HCT116 (cell line): Measurements from ENCODE around the gene LRRIQ1. TPM values are rescaled to one million over a fixed set of nuclear protein-coding genes. Genes with fewer than 3 reads are reported as not detected.

Source experiments
- ATAC-seq: fragments of 200-7000 bp; cut with Tn5 transposase; 2 replicates; pipeline ENCODE4 v1.9.1; 2020; ENCODE audit warnings: mild to moderate bottlenecking, moderate library complexity
- BruUV-seq: library from RNA; stranded (reverse); fragments of 400-500 nt; replicated peaks from 2 replicates; lab custom pipeline; 2021; lab: Mats Ljungman, UMichigan
- CTCF ChIA-PET: fragments of 300-600 bp; sonication (Branson Sonifier 250); formaldehyde crosslinking; loops from one replicate; lab custom pipeline; 2021; ENCODE audit warnings: antibody characterized with exemption; lab: Charles Lee
- POLR2A ChIA-PET: fragments of 300-600, 350-600 bp; sonication (Branson Sonifier 250); formaldehyde crosslinking; loops from one replicate; lab custom pipeline; 2021; ENCODE audit warnings: antibody characterized with exemption; lab: Charles Lee
- RAD21 ChIA-PET, 2 experiments: fragments of 300-600 bp; sonication (Branson Sonifier 250); formaldehyde crosslinking; loops; one replicate each; lab custom pipeline; 2023; ENCODE audit warnings: low total read pairs in 2 of 2; ENCODE audit not compliant: uncharacterized antibody in 2 of 2, unreplicated experiment in 2 of 2, low non-redundant PET in 1 of 2; lab: Charles Lee
- DNase-seq: peaks from one replicate; pipeline ENCODE4 v3.0.0-alpha.2; 2010; ENCODE audit warnings: low read depth, low spot score
- H2AFZ ChIP-seq: fragments of 200-600 bp; shearing (Covaris generic), sonication (generic); 2 replicates; pipeline ENCODE4 v1.6.1; 2017; ENCODE audit warnings: low read depth, mixed run types, mixed read lengths, antibody characterized with exemption, low read length; ENCODE audit not compliant: poor library complexity, severe bottlenecking
- H3K27ac ChIP-seq: 2 replicates; pipeline ENCODE4 v1.5.1; 2012; ENCODE audit warnings: low read depth, low read length
- H3K27me3 ChIP-seq: fragments of 200-600 bp; sonication (generic); 2 replicates; pipeline ENCODE4 v1.6.1; 2016; ENCODE audit warnings: mixed run types, low read length, mixed read lengths; ENCODE audit not compliant: insufficient read depth
- H3K36me3 ChIP-seq, 2 experiments: fragments of 200-500 bp in 1 of 2; fragments of 200-600 bp in 1 of 2; sonication (Bioruptor generic) in 1 of 2; sonication (generic) in 1 of 2; 2 replicates each; pipeline versions ENCODE4 v1.5.1 to v1.6.1; 2014 to 2016; ENCODE audit warnings: low read length in 2 of 2, inconsistent platforms in 1 of 2, mixed read lengths in 1 of 2, mixed run types in 1 of 2; ENCODE audit not compliant: insufficient read depth in 2 of 2, control insufficient read depth in 1 of 2
- H3K4me1 ChIP-seq, 2 experiments: fragments of 200-600 bp in 1 of 2; sonication (generic) in 1 of 2; 2 replicates each; pipeline versions ENCODE4 v1.5.1 to v1.6.1; 2012 to 2017; ENCODE audit warnings: low read length in 2 of 2, inconsistent platforms in 1 of 2, mild to moderate bottlenecking in 1 of 2, mixed read lengths in 1 of 2, mixed run types in 1 of 2, moderate library complexity in 1 of 2; ENCODE audit not compliant: insufficient read depth in 2 of 2, control insufficient read depth in 1 of 2
- H3K4me2 ChIP-seq: fragments of 200-600 bp; sonication (generic); 2 replicates; pipeline ENCODE4 v1.6.1; 2017; ENCODE audit warnings: mixed run types, low read length, mixed read lengths
- H3K4me3 ChIP-seq, 2 experiments: fragments of 200-600 bp in 1 of 2; sonication (generic) in 1 of 2; replicated peaks in 1 of 2; 2 replicates each; pipeline ENCODE4 v1.5.1; 2011 to 2016; ENCODE audit warnings: low read length in 2 of 2, control low read depth in 1 of 2, low read depth in 1 of 2, mild to moderate bottlenecking in 1 of 2, mixed read lengths in 1 of 2, mixed run types in 1 of 2
- H3K79me2 ChIP-seq: fragments of 200-600 bp; sonication (generic); 2 replicates; pipeline ENCODE4 v1.6.1; 2017; ENCODE audit warnings: mild to moderate bottlenecking, mixed run types, low read length, moderate library complexity, mixed read lengths; ENCODE audit not compliant: insufficient read depth
- H3K9ac ChIP-seq: fragments of 200-600 bp; sonication (generic); 2 replicates; pipeline ENCODE4 v1.6.1; 2016; ENCODE audit warnings: low read length, mixed read lengths
- H3K9me2 ChIP-seq: fragments of 200-600 bp; sonication (generic), shearing (Covaris generic); 2 replicates; pipeline ENCODE4 v1.6.1; 2017; ENCODE audit warnings: mixed run types, mild to moderate bottlenecking, moderate library complexity; ENCODE audit not compliant: insufficient read depth
- H3K9me3 ChIP-seq, 2 experiments: fragments of 200-500 bp in 1 of 2; fragments of 200-600 bp in 1 of 2; sonication (Bioruptor generic) in 1 of 2; sonication (generic) in 1 of 2; 2 replicates each; pipeline ENCODE4 v1.6.1; 2014 to 2017; ENCODE audit warnings: low read length in 2 of 2, mixed read lengths in 2 of 2, inconsistent platforms in 1 of 2, low read depth in 1 of 2, mild to moderate bottlenecking in 1 of 2, mixed run types in 1 of 2, moderate library complexity in 1 of 2; ENCODE audit not compliant: control insufficient read depth in 1 of 2, insufficient read depth in 1 of 2
- H4K20me1 ChIP-seq: fragments of 200-600 bp; sonication (generic), shearing (Covaris generic); 2 replicates; pipeline ENCODE4 v1.6.1; 2017; ENCODE audit warnings: mixed run types, mild to moderate bottlenecking, moderate library complexity; ENCODE audit not compliant: insufficient read depth
- ATF3 ChIP-seq: IDR thresholded peaks from 2 replicates; pipeline ENCODE4 v1.6.1; 2012
- CBX3 ChIP-seq: IDR thresholded peaks from 2 replicates; pipeline ENCODE4 v1.6.1; 2012; ENCODE audit warnings: low read depth
- CTCF ChIP-seq, 3 experiments: fragments of 200-600 bp in 1 of 3; sonication (generic) in 1 of 3; IDR thresholded peaks in 2 of 3; conservative IDR thresholded peaks in 1 of 3; 2 replicates each; pipeline ENCODE4 v1.5.1; 2012 to 2017; ENCODE audit warnings: low read depth in 2 of 3, low read length in 2 of 3, antibody characterized with exemption in 1 of 3, borderline replicate concordance in 1 of 3, control low read depth in 1 of 3, mild to moderate bottlenecking in 1 of 3, mixed read lengths in 1 of 3, mixed run types in 1 of 3, moderate library complexity in 1 of 3; ENCODE audit not compliant: insufficient read depth in 1 of 3
- EGR1 ChIP-seq: IDR thresholded peaks from 2 replicates; pipeline ENCODE4 v1.6.1; 2012; ENCODE audit warnings: low read depth
- ELF1 ChIP-seq: IDR thresholded peaks from 2 replicates; pipeline ENCODE4 v1.6.1; 2012; ENCODE audit warnings: low read depth, borderline replicate concordance
- EZH2 ChIP-seq: fragments of 200-600 bp; sonication (generic); IDR thresholded peaks from 2 replicates; pipeline ENCODE4 v1.6.1; 2017; ENCODE audit warnings: antibody characterized with exemption, mixed run types
- EZH2phosphoT487 ChIP-seq: fragments of 200-600 bp; IDR thresholded peaks from 2 replicates; pipeline ENCODE4 v1.6.1; 2018; ENCODE audit warnings: antibody characterized with exemption, borderline replicate concordance
- MAX ChIP-seq: IDR thresholded peaks from 2 replicates; pipeline ENCODE4 v1.6.1; 2012
- POLR2A ChIP-seq: IDR thresholded peaks from 2 replicates; pipeline ENCODE4 v1.7.0; 2011; ENCODE audit warnings: borderline replicate concordance; ENCODE audit not compliant: insufficient read depth, insufficient read length; ENCODE audit errors: extremely low read depth
- SIN3A ChIP-seq: IDR thresholded peaks from 2 replicates; pipeline ENCODE4 v1.6.1; 2012; ENCODE audit warnings: low read depth
- TCF7L2 ChIP-seq: IDR thresholded peaks from 2 replicates; pipeline ENCODE4 v1.7.0; 2011; ENCODE audit warnings: borderline replicate concordance, inconsistent platforms; ENCODE audit not compliant: insufficient read depth, insufficient read length; ENCODE audit errors: extremely low read depth
- YY1 ChIP-seq: IDR thresholded peaks from 2 replicates; pipeline ENCODE4 v1.6.1; 2011; ENCODE audit warnings: low read length, low read depth, moderate library complexity, mild to moderate bottlenecking; ENCODE audit not compliant: insufficient replicate concordance; ENCODE audit errors: extremely low read depth
- ZFX ChIP-seq: fragments of 450-650 bp; IDR thresholded peaks from 2 replicates; pipeline ENCODE4 v1.6.1; 2017
- ZNF274 ChIP-seq: fragments of 200-500 bp; sonication (Bioruptor generic); IDR thresholded peaks from 2 replicates; pipeline ENCODE4 v1.6.1; 2014; ENCODE audit warnings: mild to moderate bottlenecking, low read depth, low read length, inconsistent platforms
- intact Hi-C: fragments of 100-400 bp; cut with micrococcal nuclease; formaldehyde crosslinking; loops from 2 replicates; pipeline ENCODE4 v1.10.0; 2022
- total RNA-seq: library from RNA; stranded (reverse); gene quantifications from one replicate; pipeline ENCODE4 v1.2.1, GENCODE V29; 2021; ENCODE audit not compliant: unreplicated experiment

Gene LRRIQ1
- total RNA-seq, 1 experiment from 2014 or later = 0.89 TPM

- Histone ChIP-seq H3K79me2 (no peaks in the 10 kb centered on the region), H3K9me2 (no peaks in the 10 kb centered on the region), H3K36me3 (no peaks in the 10 kb centered on the region), H2AFZ (no peak overlapping the region), H3K4me2 (no peak overlapping the region), H3K4me3 (no peak overlapping the region), H3K9ac (no peak overlapping the region), H3K4me1 (no peaks in the 10 kb centered on the region), H3K9me3 (no peaks in the 10 kb centered on the region), H3K27ac (no peak overlapping the region), H4K20me1 (no peaks in the 10 kb centered on the region), H3K27me3 (no peaks in the 10 kb centered on the region)
- no peak for TF ChIP-seq CTCF (IDR thresholded peaks at IDR 0.05 in 2 of 3, conservative IDR thresholded peaks at IDR 0.05 in 1 of 3; ENCODE audit: borderline replicate concordance in 1 of 3, insufficient read depth in 1 of 3, low read depth in 2 of 3, low read length in 2 of 3)
- TF ChIP-seq ZFX = no peak
- TF ChIP-seq TCF7L2 = no peak
- no peak for TF ChIP-seq MAX
- no peak for TF ChIP-seq ZNF274
- TF ChIP-seq EZH2phosphoT487 = no peak
- TF ChIP-seq ATF3 = no peak
- TF ChIP-seq POLR2A = no peak
- ChIA-PET CTCF (no interaction called here), POLR2A (no interaction called here), RAD21 (no interaction called here)
- DNase-seq (no peak), ATAC-seq (no peak)
- no TSS peak for BruUV-seq
- intact Hi-C loops = no loop called here
Measured at GRCh38 chr12:85257671-85258070, 221.5 kb downstream of the LRRIQ1 start.

GRCh38 chr12:85260447-85260846 is 224.3 kb downstream of the LRRIQ1 start:
- Histone ChIP-seq H3K27ac (no peak overlapping the region), H3K9me2 (no peaks in the 10 kb centered on the region)
- TF ChIP-seq MAX (no peak), EGR1 (no peak), ELF1 (no peak), YY1 (no peak), EZH2 (no peak), TCF7L2 (no peak), CTCF (IDR thresholded peaks at IDR 0.05 in 2 of 3, conservative IDR thresholded peaks at IDR 0.05 in 1 of 3; ENCODE audit: borderline replicate concordance in 1 of 3, insufficient read depth in 1 of 3, low read depth in 2 of 3, low read length in 2 of 3) (no peak), EZH2phosphoT487 (no peak), SIN3A (no peak), CBX3 (no peak)
- TF ChIP-seq, all 23 proteins: peak for 0
- ChIA-PET RAD21 (no interaction called here), POLR2A (no interaction called here), CTCF (no interaction called here)
- Histone ChIP-seq H3K27me3 (no peaks in the 10 kb centered on the region), H3K4me2 (no peak overlapping the region), H3K9ac (no peak overlapping the region), H3K9me3 (no peaks in the 10 kb centered on the region), H3K36me3 (no peaks in the 10 kb centered on the region), H3K4me1 (no peaks in the 10 kb centered on the region), H3K4me3 (no peak overlapping the region), H4K20me1 (no peaks in the 10 kb centered on the region), H2AFZ (no peak overlapping the region), H3K79me2 (no peaks in the 10 kb centered on the region)
- BruUV-seq = no TSS peak
- ATAC-seq (no peak), DNase-seq (no peak)
- intact Hi-C loops = no loop called here
